ENCODE measurements around the gene CRKL.
A peak's percentile ranks its signal among the peaks of the same experiment; 100 is the strongest.

CRKL gene

GRCh38 chr22:20952544-20953341 is 35.5 kb downstream of the CRKL start:
- in situ Hi-C loops (cut with HindIII; ENCODE audit: low pct_ligation_motif_present, low sequenced_read_pairs): no loop called here
- no peaks in the 10 kb centered on the region for H3K27me3 ChIP-seq (replicated peaks)
- no peak overlapping the region for H3K4me3 ChIP-seq (ENCODE audit: low read depth, low read length)
- no peak for DNase-seq
- peaks cover 36% of the 10 kb centered on the region for H3K36me3 ChIP-seq (replicated peaks)
- no peak overlapping the region for H3K27ac ChIP-seq
- TF ChIP-seq CTCF (IDR thresholded peaks at IDR 0.05; ENCODE audit: low read depth, low read length, missing control alignments): no peak

- Histone ChIP-seq H3K36me3 (replicated peaks) (peaks cover 36% of the 10 kb centered on the region), H3K27ac (no peak overlapping the region)
- in situ Hi-C loops (cut with HindIII; ENCODE audit: low pct_ligation_motif_present, low sequenced_read_pairs): no loop called here
Measured at GRCh38 chr22:20953342-20953608, 36.1 kb downstream of the CRKL start.

GRCh38 chr22:20953668-20954500 is 36.7 kb downstream of the CRKL start:
- in situ Hi-C loops (cut with HindIII; ENCODE audit: low pct_ligation_motif_present, low sequenced_read_pairs): no loop called here
- no peak for TF ChIP-seq CTCF (IDR thresholded peaks at IDR 0.05; ENCODE audit: low read depth, low read length, missing control alignments)
- no peaks in the 10 kb centered on the region for H3K27me3 ChIP-seq (replicated peaks)
- H3K27ac ChIP-seq: no peak overlapping the region
- H3K36me3 ChIP-seq (replicated peaks): peaks cover 36% of the 10 kb centered on the region
- no peak overlapping the region for H3K4me3 ChIP-seq (ENCODE audit: low read depth, low read length)
- DNase-seq: no peak

More at GRCh38 chr22:20953342-20953608, 36.1 kb downstream of the CRKL start:
- Histone ChIP-seq H3K27me3 (replicated peaks) (no peaks in the 10 kb centered on the region), H3K4me3 (ENCODE audit: low read depth, low read length) (no peak overlapping the region)
- no peak for DNase-seq
- no peak for TF ChIP-seq CTCF (IDR thresholded peaks at IDR 0.05; ENCODE audit: low read depth, low read length, missing control alignments)

- H3K27me3 ChIP-seq (replicated peaks): no peaks in the 10 kb centered on the region
- H3K36me3 ChIP-seq (replicated peaks): peaks cover 29% of the 10 kb centered on the region
- in situ Hi-C loops (cut with HindIII; ENCODE audit: low pct_ligation_motif_present, low sequenced_read_pairs): no loop called here
- H3K4me3 ChIP-seq (ENCODE audit: low read depth, low read length): no peak overlapping the region
- TF ChIP-seq CTCF (IDR thresholded peaks at IDR 0.05; ENCODE audit: low read depth, low read length, missing control alignments): no peak
- no peak for DNase-seq
- H3K27ac ChIP-seq: no peak overlapping the region
Measured at GRCh38 chr22:20955548-20955947, 38.3 kb downstream of the CRKL start.

- TF ChIP-seq CTCF (IDR thresholded peaks at IDR 0.05; ENCODE audit: low read depth, low read length, missing control alignments): no peak
- in situ Hi-C loops (cut with HindIII; ENCODE audit: low pct_ligation_motif_present, low sequenced_read_pairs): no loop called here
Measured at GRCh38 chr22:20956258-20957101, 39.3 kb downstream of the CRKL start.

More at GRCh38 chr22:20956258-20957101, 39.3 kb downstream of the CRKL start:
- peak overlapping the region; percentile 68 for H3K4me3 ChIP-seq (ENCODE audit: low read depth, low read length)
- DNase-seq: peak; percentile 9
- H3K27me3 ChIP-seq (replicated peaks): no peaks in the 10 kb centered on the region
- no peak overlapping the region for H3K27ac ChIP-seq
- H3K36me3 ChIP-seq (replicated peaks): peaks cover 20% of the 10 kb centered on the region

Data from brain microvascular endothelial cell (primary cell).